Sigmoid colon (tissue), 7 donors: ENCODE data around the gene NRBF2. TPM values are rescaled to one million over a fixed set of nuclear protein-coding genes. Genes with fewer than 3 reads are reported as not detected.

ENCODE experiments used
- DNase-seq: peaks from one replicate; pipeline ENCODE4 v3.0.0-alpha.2; 2019
- H3K27ac ChIP-seq, 4 donors: fragments of 200-600 bp; sonication (generic); one replicate each; pipeline ENCODE4 v1.5.1; 2016 to 2019; ENCODE audit warnings: mild to moderate bottlenecking in 1 of 4
- H3K27me3 ChIP-seq, 3 donors: fragments of 200-600 bp; sonication (generic); one replicate each; pipeline ENCODE4 v1.5.1; 2019; ENCODE audit warnings: mild to moderate bottlenecking in 1 of 3
- H3K36me3 ChIP-seq, 4 donors: fragments of 200-600 bp; sonication (generic); one replicate each; pipeline ENCODE4 v1.5.1; 2016 to 2019
- H3K4me1 ChIP-seq, 4 donors: fragments of 200-600 bp; sonication (generic); one replicate each; pipeline ENCODE4 v1.5.1; 2017 to 2019
- H3K4me3 ChIP-seq, 4 donors: fragments of 200-600 bp; sonication (generic); one replicate each; pipeline ENCODE4 v1.5.1; 2017 to 2019; ENCODE audit warnings: mild to moderate bottlenecking in 2 of 4, moderate library complexity in 1 of 4
- H3K9me3 ChIP-seq, 4 donors: fragments of 200-600 bp in 3 of 4; sonication (generic) in 3 of 4; one replicate each; pipeline versions ENCODE4 v1.5.1 to v1.6.1; 2013 to 2019
- EP300 ChIP-seq, 4 donors: sonication (generic); formaldehyde crosslinking; IDR thresholded peaks; one replicate each; pipeline ENCODE4 v1.6.1; 2017; ENCODE audit warnings: antibody characterized with exemption in 4 of 4
- POLR2A ChIP-seq, 2 donors: fragments of 450-650 bp; IDR thresholded peaks; one replicate each; pipeline ENCODE4 v1.6.1; 2016; ENCODE audit warnings: antibody characterized with exemption in 2 of 2, mild to moderate bottlenecking in 2 of 2, moderate library complexity in 2 of 2
- POLR2AphosphoS5 ChIP-seq, 4 donors: sonication (generic); formaldehyde crosslinking; IDR thresholded peaks; one replicate each; pipeline ENCODE4 v1.6.1; 2017; ENCODE audit warnings: antibody characterized with exemption in 4 of 4
- WGBS, 2 donors: extraction: QIAGEN DNeasy Blood & Tissue Kit; methylation state at CpG; one replicate each; pipeline ENCODE4 v1.1.7; 2013; 5-methylcytosine and 5-hydroxymethylcytosine counted together
- intact Hi-C: fragments of 100-400 bp; cut with DNase I; formaldehyde crosslinking; loops from one replicate; pipeline ENCODE4 v1.15.1; 2023
- polyA plus RNA-seq, 3 donors: library from polyadenylated mRNA; stranded (reverse); fragments of 200-250 nt; gene quantifications; one replicate each; pipeline ENCODE4 v1.2.3, GENCODE V29; 2013
- total RNA-seq, 4 donors: library from RNA; depleted of rRNA; stranded (reverse); fragments of >200 nt; gene quantifications; one replicate each; pipeline ENCODE4 v1.1.0, GENCODE V29; 2016
- TF ChIP-seq, protein P1 (sequence below), 4 experiments: fragments of 450-650 bp in 3 of 4; fragments of 200-600 bp in 1 of 4; IDR thresholded peaks; one replicate each; pipeline ENCODE4 v1.5.1; 2016 to 2019; ENCODE audit warnings: antibody characterized with exemption in 4 of 4, mild to moderate bottlenecking in 3 of 4, moderate library complexity in 2 of 4
- donor health status: healthy with polysubstance abuse.
- donor health status: Bipolar disorder and iron deficiency.
- donor health status: healthy.

Gene NRBF2
- total and polyA plus RNA-seq, 7 donors: 12.7 to 33.5 (median 15.0) TPM

DNA sequence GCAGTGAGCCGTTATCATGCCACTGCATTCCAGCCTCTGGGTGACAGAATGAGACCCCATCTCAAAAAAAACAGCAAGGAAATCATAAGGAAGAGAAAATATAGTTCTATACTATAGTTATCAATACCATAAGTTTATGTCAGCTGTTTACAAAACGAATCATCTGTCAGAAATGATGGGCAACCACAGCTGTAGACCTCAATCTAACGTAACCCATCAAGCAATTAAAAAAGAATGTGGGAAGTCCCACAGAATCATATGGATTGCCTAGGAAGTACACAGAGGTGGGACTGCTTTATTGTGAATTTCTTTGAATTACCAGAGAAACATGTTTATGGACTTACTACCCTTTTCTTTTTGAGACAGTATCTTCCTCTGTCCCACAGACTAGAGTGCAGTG, 6.9 kb downstream of the NRBF2 start:
- Histone ChIP-seq H3K27ac (no peak overlapping the region), H3K4me1 (peaks cover 0 to 33% (median 21%) of the 10 kb centered on the region in 4 donors), H3K9me3 (no peaks in the 10 kb centered on the region), H3K36me3 (no peaks in the 10 kb centered on the region), H3K27me3 (no peaks in the 10 kb centered on the region), H3K4me3 (no peak overlapping the region)
- intact Hi-C loops: no loop called here
- 71 to 78% methylated on average over 3 of the region's 3 CpGs for WGBS, 2 donors
- TF ChIP-seq POLR2A (IDR thresholded peaks at IDR 0.05): no peak
- no peak for TF ChIP-seq EP300 (IDR thresholded peaks at IDR 0.05)
- TF ChIP-seq POLR2AphosphoS5 (IDR thresholded peaks at IDR 0.05): no peak
- TF ChIP-seq, protein P1, sequence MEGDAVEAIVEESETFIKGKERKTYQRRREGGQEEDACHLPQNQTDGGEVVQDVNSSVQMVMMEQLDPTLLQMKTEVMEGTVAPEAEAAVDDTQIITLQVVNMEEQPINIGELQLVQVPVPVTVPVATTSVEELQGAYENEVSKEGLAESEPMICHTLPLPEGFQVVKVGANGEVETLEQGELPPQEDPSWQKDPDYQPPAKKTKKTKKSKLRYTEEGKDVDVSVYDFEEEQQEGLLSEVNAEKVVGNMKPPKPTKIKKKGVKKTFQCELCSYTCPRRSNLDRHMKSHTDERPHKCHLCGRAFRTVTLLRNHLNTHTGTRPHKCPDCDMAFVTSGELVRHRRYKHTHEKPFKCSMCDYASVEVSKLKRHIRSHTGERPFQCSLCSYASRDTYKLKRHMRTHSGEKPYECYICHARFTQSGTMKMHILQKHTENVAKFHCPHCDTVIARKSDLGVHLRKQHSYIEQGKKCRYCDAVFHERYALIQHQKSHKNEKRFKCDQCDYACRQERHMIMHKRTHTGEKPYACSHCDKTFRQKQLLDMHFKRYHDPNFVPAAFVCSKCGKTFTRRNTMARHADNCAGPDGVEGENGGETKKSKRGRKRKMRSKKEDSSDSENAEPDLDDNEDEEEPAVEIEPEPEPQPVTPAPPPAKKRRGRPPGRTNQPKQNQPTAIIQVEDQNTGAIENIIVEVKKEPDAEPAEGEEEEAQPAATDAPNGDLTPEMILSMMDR (IDR thresholded peaks at IDR 0.05): no peak
- no peak for DNase-seq

GRCh38 chr10:63142136-63142535, 9.0 kb downstream of the NRBF2 start:
- intact Hi-C loops: no loop called here
- no peaks in the 10 kb centered on the region for H3K9me3 ChIP-seq
- H3K27ac ChIP-seq: no peak overlapping the region
- H3K4me1 ChIP-seq: peaks cover 0 to 31% (median 19%) of the 10 kb centered on the region in 4 donors
- no peak for TF ChIP-seq POLR2A (IDR thresholded peaks at IDR 0.05)
- 95 to 97% methylated on average over 6 of the region's 6 CpGs for WGBS, 2 donors
- H3K36me3 ChIP-seq: no peaks in the 10 kb centered on the region
- no peak for DNase-seq
- no peaks in the 10 kb centered on the region for H3K27me3 ChIP-seq
- no peak overlapping the region for H3K4me3 ChIP-seq

DNA sequence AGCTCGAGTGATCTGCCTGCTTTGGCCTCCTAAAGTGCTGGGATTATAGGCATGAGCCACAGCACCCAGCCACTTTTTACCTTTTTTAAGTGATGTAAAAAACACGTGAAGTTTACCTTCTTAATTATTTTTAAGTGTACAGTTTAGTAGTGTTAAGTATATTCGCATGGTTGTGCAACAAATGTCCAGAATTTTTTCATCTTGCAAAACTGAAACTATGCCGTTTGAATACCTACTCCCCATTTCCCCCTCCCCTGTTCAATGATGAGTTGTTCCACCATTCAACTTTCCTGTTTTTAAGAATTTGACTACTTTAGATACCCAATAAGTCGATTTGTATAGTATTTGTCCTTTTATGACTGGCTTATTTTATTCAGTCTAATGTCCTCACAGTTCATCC, 10.9 kb downstream of the NRBF2 start:
- H3K9me3 ChIP-seq: no peaks in the 10 kb centered on the region
- no peak for TF ChIP-seq POLR2A (IDR thresholded peaks at IDR 0.05)
- TF ChIP-seq EP300 (IDR thresholded peaks at IDR 0.05): no peak
- TF ChIP-seq, protein P1 (IDR thresholded peaks at IDR 0.05): no peak
- TF ChIP-seq POLR2AphosphoS5 (IDR thresholded peaks at IDR 0.05): no peak
- H3K27me3 ChIP-seq: no peaks in the 10 kb centered on the region
- H3K4me1 ChIP-seq: peaks cover 0 to 34% (median 22%) of the 10 kb centered on the region in 4 donors
- DNase-seq: no peak
- H3K4me3 ChIP-seq: no peak overlapping the region
- H3K36me3 ChIP-seq: no peaks in the 10 kb centered on the region
- no peak overlapping the region for H3K27ac ChIP-seq
- intact Hi-C loops: no loop called here
- 74 to 77% methylated on average over 5 of the region's 5 CpGs for WGBS, 2 donors

GRCh38 chr10:63145782-63146181, 12.7 kb downstream of the NRBF2 start:
- Histone ChIP-seq H3K27ac (no peak overlapping the region), H3K4me3 (no peak overlapping the region), H3K36me3 (no peaks in the 10 kb centered on the region), H3K27me3 (no peaks in the 10 kb centered on the region), H3K4me1 (peaks cover 0 to 36% (median 22%) of the 10 kb centered on the region in 4 donors), H3K9me3 (no peaks in the 10 kb centered on the region)
- intact Hi-C loops: no loop called here
- TF ChIP-seq, protein P1 (IDR thresholded peaks at IDR 0.05): no peak
- no peak for TF ChIP-seq EP300 (IDR thresholded peaks at IDR 0.05)
- TF ChIP-seq POLR2A (IDR thresholded peaks at IDR 0.05): no peak
- no peak for TF ChIP-seq POLR2AphosphoS5 (IDR thresholded peaks at IDR 0.05)
- DNase-seq: no peak

DNA sequence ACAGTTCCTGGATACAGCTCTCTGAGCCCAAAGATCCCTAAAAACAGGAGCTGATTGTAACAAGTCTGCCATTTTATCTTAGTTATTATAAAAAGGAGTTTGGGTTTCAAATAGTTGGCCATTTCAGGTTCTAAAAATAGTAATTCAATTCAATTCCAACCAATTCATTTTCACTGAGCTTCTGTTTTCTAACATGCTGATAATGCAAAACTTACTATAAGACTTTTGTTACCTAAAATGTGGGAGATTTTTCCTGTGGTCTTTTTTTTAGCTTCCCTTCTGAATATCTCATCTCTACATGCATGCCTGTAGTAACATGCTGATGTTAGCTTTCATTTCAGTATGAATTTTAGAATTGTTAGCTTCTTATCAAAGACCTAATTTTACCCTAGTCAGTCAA, 13.4 kb downstream of the NRBF2 start:
- Histone ChIP-seq H3K9me3 (no peaks in the 10 kb centered on the region), H3K27me3 (no peaks in the 10 kb centered on the region), H3K4me3 (no peak overlapping the region), H3K27ac (no peak overlapping the region), H3K36me3 (no peaks in the 10 kb centered on the region), H3K4me1 (peaks cover 0 to 36% (median 22%) of the 10 kb centered on the region in 4 donors)
- intact Hi-C loops: no loop called here
- DNase-seq: no peak
- TF ChIP-seq EP300 (IDR thresholded peaks at IDR 0.05): no peak
- TF ChIP-seq POLR2A (IDR thresholded peaks at IDR 0.05): no peak
- TF ChIP-seq, protein P1 (IDR thresholded peaks at IDR 0.05): no peak
- TF ChIP-seq POLR2AphosphoS5 (IDR thresholded peaks at IDR 0.05): no peak
